HepG2 (cell line): ENCODE results near the gene HPCAL4. TPM values are rescaled to one million over a fixed set of nuclear protein-coding genes. Genes with fewer than 3 reads are reported as not detected.

Source experiments
- ATAC-seq: fragments of 200-7000 bp; cut with Tn5 transposase; 3 replicates; pipeline ENCODE4 v1.9.1; 2020; ENCODE audit warnings: mild to moderate bottlenecking, moderate library complexity
- BruUV-seq: library from RNA; stranded (reverse); fragments of 400-500 nt; replicated peaks from 2 replicates; lab custom pipeline; 2021; lab: Mats Ljungman, UMichigan
- CTCF ChIA-PET: fragments of 300-600 bp; formaldehyde crosslinking; extraction: SDS; loops from one replicate; lab custom pipeline; 2021; ENCODE audit warnings: low total read pairs, inconsistent platforms, low intra/inter-chr PET ratio; lab: Yijun Ruan, JAX
- POLR2A ChIA-PET: fragments of 350-600 bp; sonication (Branson Sonifier 250); formaldehyde crosslinking; loops from one replicate; lab custom pipeline; 2020; ENCODE audit warnings: antibody characterized with exemption, inconsistent platforms; lab: Yijun Ruan, JAX
- DNase-seq: peaks from one replicate; pipeline ENCODE4 v3.0.0-alpha.2; 2015; ENCODE audit warnings: low spot score
- FAIRE-seq: peaks from 3 replicates; lab custom pipeline; 2011; peaks lifted over from hg19 to GRCh38; lab: Jason Lieb, UNC
- H2AFZ ChIP-seq: one replicate; pipeline ENCODE4 v1.6.1; 2011; ENCODE audit warnings: low read length, inconsistent platforms
- H3K27ac ChIP-seq: fragments of 300-600 bp; 3 replicates; pipeline ENCODE4 v1.8.0; 2011; ENCODE audit warnings: mixed run types, mild to moderate bottlenecking, mixed read lengths, low read length, inconsistent platforms; ENCODE audit not compliant: insufficient read depth; ENCODE audit errors: extremely low read length
- H3K27me3 ChIP-seq, 2 experiments: fragments of 200-600 bp in 1 of 2; 2 replicates in 1 of 2; 3 replicates in 1 of 2; pipeline versions ENCODE4 v1.6.0 to v1.8.0; 2011; ENCODE audit warnings: low read length in 2 of 2, mild to moderate bottlenecking in 2 of 2, moderate library complexity in 2 of 2, inconsistent platforms in 1 of 2; ENCODE audit not compliant: insufficient read depth in 2 of 2, control insufficient read depth in 1 of 2
- H3K36me3 ChIP-seq, 2 experiments: fragments of 200-600 bp in 1 of 2; replicated peaks in 1 of 2; 2 replicates in 1 of 2; 3 replicates in 1 of 2; pipeline versions ENCODE4 v1.5.1 to v1.8.0; 2011; ENCODE audit warnings: low read length in 2 of 2, inconsistent platforms in 1 of 2; ENCODE audit not compliant: insufficient read depth in 2 of 2, control insufficient read depth in 1 of 2
- H3K4me1 ChIP-seq: 2 replicates; pipeline ENCODE4 v1.5.1; 2012; ENCODE audit warnings: low read length, inconsistent platforms; ENCODE audit not compliant: insufficient read depth
- H3K4me2 ChIP-seq: 2 replicates; pipeline ENCODE4 v1.6.0; 2011; ENCODE audit warnings: low read depth, low read length, inconsistent platforms
- H3K4me3 ChIP-seq, 3 experiments: fragments of 200-600 bp in 1 of 3; sonication (generic), shearing (Covaris generic) in 1 of 3; replicated peaks in 1 of 3; 2 replicates each; pipeline ENCODE4 v1.5.1; 2011 to 2016; ENCODE audit warnings: low read length in 3 of 3, inconsistent platforms in 2 of 3, low read depth in 2 of 3, mild to moderate bottlenecking in 2 of 3, control low read depth in 1 of 3, mixed read lengths in 1 of 3; ENCODE audit not compliant: insufficient read depth in 1 of 3
- H3K79me2 ChIP-seq: one replicate; pipeline ENCODE4 v1.6.1; 2011; ENCODE audit warnings: low read length, inconsistent platforms; ENCODE audit not compliant: insufficient read depth
- H3K9ac ChIP-seq: 2 replicates; pipeline ENCODE4 v1.6.0; 2011; ENCODE audit warnings: mild to moderate bottlenecking, low read depth, low read length, inconsistent platforms; ENCODE audit not compliant: insufficient read depth
- H3K9me3 ChIP-seq: 2 replicates; pipeline ENCODE4 v1.5.1; 2012; ENCODE audit warnings: mild to moderate bottlenecking, low read length
- H4K20me1 ChIP-seq: 2 replicates; pipeline ENCODE4 v1.6.0; 2011; ENCODE audit warnings: inconsistent platforms, mild to moderate bottlenecking, low read length, moderate library complexity; ENCODE audit not compliant: insufficient read depth
- DNMT3B ChIP-seq: conservative IDR thresholded peaks from 2 replicates; pipeline ENCODE4 v1.6.1; 2016; ENCODE audit warnings: missing biosample characterization, control low read depth
- E2F1 ChIP-seq: sonication (generic); formaldehyde crosslinking; IDR thresholded peaks from 2 replicates; pipeline ENCODE4 v1.5.0; 2020; ENCODE audit warnings: missing genetic modification reagents
- FOSL1 ChIP-seq: sonication (generic); formaldehyde crosslinking; IDR thresholded peaks from 2 replicates; pipeline ENCODE4 v1.9.0; 2021; ENCODE audit warnings: missing genetic modification reagents, borderline replicate concordance
- JUNB ChIP-seq: sonication (generic); formaldehyde crosslinking; IDR thresholded peaks from 2 replicates; pipeline ENCODE4 v1.8.0; 2022; ENCODE audit warnings: missing genetic modification reagents, mild to moderate bottlenecking, borderline replicate concordance
- NFE2 ChIP-seq: sonication (generic); formaldehyde crosslinking; IDR thresholded peaks from 2 replicates; pipeline ENCODE4 v1.4.0; 2020; ENCODE audit warnings: missing genetic modification reagents
- POLR2G ChIP-seq: fragments of 200-400 bp; formaldehyde crosslinking; IDR thresholded peaks from 2 replicates; pipeline ENCODE4 v1.6.1; 2018; ENCODE audit warnings: mild to moderate bottlenecking, low read depth, low read length, moderate library complexity
- RXRB ChIP-seq: IDR thresholded peaks from 2 replicates; pipeline ENCODE4 v1.6.1; 2016; ENCODE audit warnings: borderline replicate concordance, missing genetic modification reagents, missing compliant biosample characterization
- ZNF281 ChIP-seq: sonication (generic); formaldehyde crosslinking; IDR thresholded peaks from 2 replicates; pipeline ENCODE4 v1.4.0; 2020; ENCODE audit warnings: missing genetic modification reagents, borderline replicate concordance
- ZNF614 ChIP-seq: IDR thresholded peaks from 2 replicates; pipeline ENCODE4 v1.6.1; 2018; ENCODE audit warnings: missing biosample characterization, missing genetic modification reagents, inconsistent platforms, borderline replicate concordance
- WGBS: methylation state at CpG from one replicate; pipeline ENCODE4 v1.1.6; 2017; ENCODE audit warnings: low lambda C conversion rate; 5-methylcytosine and 5-hydroxymethylcytosine counted together
- in situ Hi-C: cut with HindIII; loops from 2 replicates; pipeline ENCODE4 v1.10.0; 2017; ENCODE audit warnings: low pct_unique_long_range_greater_than_20kb; ENCODE audit not compliant: extremely low pct_ligation_motif_present
- intact Hi-C: fragments of 100-400 bp; cut with micrococcal nuclease; formaldehyde crosslinking; loops from one replicate; pipeline ENCODE4 v1.10.0; 2022; ENCODE audit not compliant: unreplicated experiment
- polyA plus RNA-seq, 8 experiments: library from polyadenylated mRNA; depleted of rRNA in 3 of 8; stranded (reverse) in 7 of 8; unstranded in 1 of 8; fragments of >200 nt; fragmentation: Illumina TruSeq in 4 of 8; extraction: Trizol in 4 of 8; gene quantifications; 2 replicates each; pipeline versions ENCODE4 v1.2.1 to v1.2.3, GENCODE V29; 2011 to 2016; ENCODE audit warnings: low read depth in 4 of 8, missing spikeins in 1 of 8, mixed read lengths in 1 of 8; ENCODE audit not compliant: insufficient read depth in 1 of 8
- total RNA-seq, 5 experiments: library from RNA; depleted of rRNA; stranded (reverse); fragments of >200 nt; fragmentation: Illumina TruSeq; extraction: Trizol; gene quantifications; 2 replicates each; pipeline ENCODE4 v1.2.3, GENCODE V29; 2016; ENCODE audit warnings: low read depth in 1 of 5
- TF ChIP-seq, protein P1 (sequence below): sonication (generic); formaldehyde crosslinking; conservative IDR thresholded peaks from 2 replicates; pipeline ENCODE4 v1.4.0; 2020; ENCODE audit warnings: missing genetic modification reagents
- TF ChIP-seq, protein P2 (sequence below): sonication (generic); formaldehyde crosslinking; IDR thresholded peaks from 2 replicates; pipeline ENCODE4 v1.8.0; 2022; ENCODE audit warnings: mild to moderate bottlenecking, missing genetic modification reagents, borderline replicate concordance

The HPCAL4 gene
- total and polyA plus RNA-seq, 2 of the 13 experiments (the other 11 are each of a cell fraction or from before 2014, with no cell fraction given) = not detected

DNA sequence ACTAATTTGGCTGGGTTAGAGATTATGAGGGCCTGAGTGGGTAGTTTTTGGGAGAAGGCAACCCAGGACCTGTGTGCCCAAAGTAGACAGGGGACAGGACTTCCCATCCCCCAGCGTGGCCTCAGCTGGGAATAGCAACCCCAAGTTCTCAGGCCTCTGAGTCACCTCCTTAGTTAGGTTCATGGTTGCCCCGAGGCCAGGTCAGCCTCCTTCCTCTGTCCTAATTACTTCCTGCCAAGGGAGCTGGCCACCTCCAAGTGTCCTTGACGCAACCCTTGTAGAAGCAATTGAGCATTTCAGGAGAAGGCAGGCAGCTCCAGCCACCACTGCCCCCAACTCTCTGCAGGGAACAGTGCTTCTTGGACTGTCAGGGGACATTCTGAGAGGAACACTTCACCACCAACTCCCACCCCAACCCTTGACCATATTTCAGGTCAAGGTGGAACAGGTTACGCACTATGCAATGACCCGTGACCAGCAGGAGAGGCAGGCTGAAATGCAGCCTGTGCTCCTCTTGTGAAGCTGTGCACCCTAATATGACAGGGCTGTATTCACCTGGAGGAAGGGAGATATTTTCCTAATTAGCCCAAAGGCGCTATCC is 14.2 kb downstream of the HPCAL4 start:
- H3K4me3 ChIP-seq = no peak overlapping the region
- H3K79me2 ChIP-seq = no peaks in the 10 kb centered on the region
- no peaks in the 10 kb centered on the region for H4K20me1 ChIP-seq
- H3K4me2 ChIP-seq = no peak overlapping the region
- ChIA-PET POLR2A (no interaction called here), CTCF (no interaction called here)
- H2AFZ ChIP-seq = no peak overlapping the region
- intact Hi-C loops (no loop called here), in situ Hi-C loops (no loop called here)
- H3K9me3 ChIP-seq = no peaks in the 10 kb centered on the region
- H3K27me3 ChIP-seq = peaks cover 0 to 31% of the 10 kb centered on the region in 2 experiments; a peak in 4 of 5 replicates
- no peak for FAIRE-seq
- H3K9ac ChIP-seq = no peak overlapping the region
- TF ChIP-seq RXRB (CRISPR knock-in tag) = no peak
- TF ChIP-seq, protein P1, sequence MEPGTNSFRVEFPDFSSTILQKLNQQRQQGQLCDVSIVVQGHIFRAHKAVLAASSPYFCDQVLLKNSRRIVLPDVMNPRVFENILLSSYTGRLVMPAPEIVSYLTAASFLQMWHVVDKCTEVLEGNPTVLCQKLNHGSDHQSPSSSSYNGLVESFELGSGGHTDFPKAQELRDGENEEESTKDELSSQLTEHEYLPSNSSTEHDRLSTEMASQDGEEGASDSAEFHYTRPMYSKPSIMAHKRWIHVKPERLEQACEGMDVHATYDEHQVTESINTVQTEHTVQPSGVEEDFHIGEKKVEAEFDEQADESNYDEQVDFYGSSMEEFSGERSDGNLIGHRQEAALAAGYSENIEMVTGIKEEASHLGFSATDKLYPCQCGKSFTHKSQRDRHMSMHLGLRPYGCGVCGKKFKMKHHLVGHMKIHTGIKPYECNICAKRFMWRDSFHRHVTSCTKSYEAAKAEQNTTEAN (CRISPR knock-in tag) = no peak
- TF ChIP-seq FOSL1 (CRISPR knock-in tag) = no peak
- TF ChIP-seq ZNF281 = no peak
- no peak for TF ChIP-seq JUNB (CRISPR knock-in tag)
- no peak for TF ChIP-seq POLR2G
- no peak for TF ChIP-seq E2F1 (CRISPR knock-in tag)
- TF ChIP-seq NFE2 = no peak
- no peak for TF ChIP-seq ZNF614 (CRISPR knock-in tag)
- TF ChIP-seq DNMT3B (CRISPR knock-in tag) = no peak
- TF ChIP-seq, protein P2, sequence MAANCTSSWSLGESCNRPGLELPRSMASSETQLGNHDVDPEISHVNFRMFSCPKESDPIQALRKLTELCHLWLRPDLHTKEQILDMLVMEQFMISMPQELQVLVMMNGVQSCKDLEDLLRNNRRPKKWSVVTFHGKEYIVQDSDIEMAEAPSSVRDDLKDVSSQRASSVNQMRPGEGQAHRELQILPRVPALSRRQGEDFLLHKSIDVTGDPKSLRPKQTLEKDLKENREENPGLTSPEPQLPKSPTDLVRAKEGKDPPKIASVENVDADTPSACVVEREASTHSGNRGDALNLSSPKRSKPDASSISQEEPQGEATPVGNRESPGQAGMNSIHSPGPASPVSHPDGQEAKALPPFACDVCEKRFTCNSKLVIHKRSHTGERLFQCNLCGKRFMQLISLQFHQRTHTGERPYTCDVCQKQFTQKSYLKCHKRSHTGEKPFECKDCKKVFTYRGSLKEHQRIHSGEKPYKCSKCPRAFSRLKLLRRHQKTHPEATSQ (CRISPR knock-in tag) = no peak
- no peak for ATAC-seq
- DNase-seq = no peak
- 66% methylated on average over 4 of the region's 6 CpGs for WGBS
- peaks cover 6% of the 10 kb centered on the region; the same call in 1 of the 2 replicates for H3K4me1 ChIP-seq
- H3K36me3 ChIP-seq = no peaks in the 10 kb centered on the region
- BruUV-seq = no TSS peak
- H3K27ac ChIP-seq = no peak overlapping the region
